H1 (cell line): Measurements from ENCODE around the gene ANKRD50. TPM values are rescaled to one million over a fixed set of nuclear protein-coding genes. Genes with fewer than 3 reads are reported as not detected.

Source experiments
- SP1 ChIP-seq: IDR thresholded peaks from 2 replicates; pipeline ENCODE4 v1.6.1; 2011; ENCODE audit warnings: low read depth, low read length
- TEAD4 ChIP-seq: IDR thresholded peaks from 2 replicates; pipeline ENCODE4 v1.6.1; 2012; ENCODE audit warnings: low read depth, low read length, inconsistent platforms, mixed read lengths
- polyA plus RNA-seq, 7 experiments: library from polyadenylated mRNA; depleted of rRNA in 3 of 7; stranded (reverse) in 5 of 7; unstranded in 2 of 7; fragments of >200 nt in 5 of 7; fragments of 200-250 nt in 2 of 7; gene quantifications; 1 replicate in 5 of 7; 2 replicates in 1 of 7; 4 replicates in 1 of 7; pipeline versions ENCODE4 v1.2.1 to v1.2.3, GENCODE V29; 2011 to 2013; ENCODE audit warnings: missing spikeins in 2 of 7, mixed read lengths in 2 of 7
- total RNA-seq: library from RNA; stranded (reverse); fragmentation: NEBNext Ultra II Directional; extraction: Animal tissue kit (Norgen Biotek cat#: 25700); gene quantifications from 2 replicates; pipeline ENCODE4 v1.2.1, GENCODE V29; 2021

The ANKRD50 gene
- total and polyA plus RNA-seq, 2 of the 8 experiments (the other 6 are each of a cell fraction or from before 2014, with no cell fraction given) = 8.5 to 25.0 TPM

- TF ChIP-seq TEAD4 (no peak), SP1 (no peak)
Observed at GRCh38 chr4:124684301-124684700, 28.2 kb downstream of the ANKRD50 start (continued).
